ENCODE measurements around the gene NAV3.

GRCh38 chr12:77957062-77957461 is 126.4 kb downstream of the NAV3 start:
- TF ChIP-seq CTCF (conservative IDR thresholded peaks at IDR 0.05; ENCODE audit: low read depth, low read length) (no peak), EZH2 (IDR thresholded peaks at IDR 0.05; ENCODE audit: low read length, unreplicated experiment) (no peak), EZH2phosphoT487 (IDR thresholded peaks at IDR 0.05; ENCODE audit: borderline replicate concordance, low read length) (no peak)

Data from PC-3 (cell line).